SU-DHL-6 (cell line): ENCODE results near the gene DYNC1H1.
A peak's percentile ranks its signal among the peaks of the same experiment; 100 is the strongest.

Experiments
- H2AFZ ChIP-seq: fragments of 200-600 bp; sonication (generic); 2 replicates; pipeline ENCODE4 v1.6.1; 2014; ENCODE audit warnings: low read depth, mild to moderate bottlenecking, moderate library complexity, mixed read lengths, antibody characterized with exemption, low read length; ENCODE audit not compliant: severe bottlenecking
- H3F3A ChIP-seq: fragments of 200-600 bp; shearing (Covaris generic); 2 replicates; pipeline ENCODE4 v1.6.0; 2016; ENCODE audit warnings: antibody characterized with exemption, mild to moderate bottlenecking; ENCODE audit not compliant: insufficient read depth
- H3K27ac ChIP-seq: fragments of 200-600 bp; sonication (generic); 2 replicates; pipeline ENCODE4 v1.5.1; 2016; ENCODE audit warnings: low read depth, mild to moderate bottlenecking, low read length, moderate library complexity, mixed read lengths
- H3K27me3 ChIP-seq: fragments of 200-600 bp; sonication (generic), shearing (Covaris generic); 2 replicates; pipeline ENCODE4 v1.6.0; 2014; ENCODE audit warnings: mild to moderate bottlenecking, low read length
- H3K36me3 ChIP-seq: fragments of 200-600 bp; sonication (generic); 2 replicates; pipeline ENCODE4 v1.6.1; 2014; ENCODE audit warnings: mild to moderate bottlenecking, low read length, mixed read lengths
- H3K4me2 ChIP-seq: fragments of 300-600, 200-600 bp; shearing (Covaris generic), sonication (generic); 2 replicates; pipeline ENCODE4 v1.6.0; 2014; ENCODE audit warnings: low read length, low read depth, mild to moderate bottlenecking; ENCODE audit not compliant: poor library complexity, severe bottlenecking
- H3K4me3 ChIP-seq: fragments of 200-600 bp; sonication (generic); 2 replicates; pipeline ENCODE4 v1.5.1; 2014; ENCODE audit warnings: antibody characterized with exemption, low read length, mild to moderate bottlenecking, mixed read lengths; ENCODE audit not compliant: insufficient read depth, poor library complexity, severe bottlenecking
- H3K79me2 ChIP-seq: fragments of 200-600 bp; sonication (generic); 2 replicates; pipeline ENCODE4 v1.6.1; 2014; ENCODE audit warnings: mild to moderate bottlenecking, low read length, moderate library complexity; ENCODE audit not compliant: insufficient read depth
- H3K9ac ChIP-seq: fragments of 200-600 bp; sonication (generic); 2 replicates; pipeline ENCODE4 v1.7.0; 2014; ENCODE audit warnings: mild to moderate bottlenecking, low read length
- H3K9me2 ChIP-seq: fragments of 200-600 bp; sonication (generic); replicated peaks from 2 replicates; pipeline ENCODE4 v1.6.1; 2014; ENCODE audit warnings: low read length; ENCODE audit not compliant: insufficient read depth
- H3K9me3 ChIP-seq: fragments of 200-600 bp; sonication (generic); 2 replicates; pipeline ENCODE4 v1.6.1; 2014; ENCODE audit warnings: low read length, mixed read lengths; ENCODE audit not compliant: insufficient read depth
- H4K20me1 ChIP-seq: fragments of 200-600 bp; sonication (generic); 2 replicates; pipeline ENCODE4 v1.6.1; 2014; ENCODE audit warnings: low read depth, mild to moderate bottlenecking, antibody characterized with exemption, low read length, moderate library complexity, mixed read lengths
- CTCF ChIP-seq: fragments of 200-600 bp; sonication (generic); IDR thresholded peaks from one replicate; pipeline ENCODE4 v1.5.1; 2017; ENCODE audit warnings: antibody characterized with exemption, mild to moderate bottlenecking, low read length, moderate library complexity; ENCODE audit not compliant: insufficient read depth, poor library complexity, severe bottlenecking
- EZH2phosphoT487 ChIP-seq: fragments of 200-600 bp; sonication (generic), shearing (Covaris generic); conservative IDR thresholded peaks from 2 replicates; pipeline ENCODE4 v1.6.1; 2018; ENCODE audit warnings: mild to moderate bottlenecking, antibody characterized with exemption, low read length, moderate library complexity, mixed read lengths

Gene DYNC1H1

DNA sequence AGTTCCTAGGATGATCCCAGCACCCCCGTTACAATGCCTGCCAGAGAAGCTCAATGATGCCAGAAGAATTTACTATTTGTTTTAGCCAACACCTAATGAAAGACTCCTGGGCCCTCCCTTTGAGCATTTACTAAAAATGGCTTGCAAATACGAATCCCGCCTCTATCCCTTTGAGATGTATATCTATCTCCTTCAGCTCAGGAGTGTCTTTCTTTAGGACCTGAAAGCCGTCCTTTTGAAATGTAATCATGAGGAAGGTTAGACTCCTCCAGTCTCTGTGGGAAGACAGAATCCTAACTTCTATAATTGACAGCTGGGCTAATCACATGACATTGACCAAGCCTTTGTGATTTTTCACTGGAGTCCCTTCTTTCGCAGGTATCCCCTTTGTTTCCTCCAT lies 19.2 kb upstream of the DYNC1H1 start:
- H3K36me3 ChIP-seq = no peaks in the 10 kb centered on the region
- no peak overlapping the region for H3K4me3 ChIP-seq
- no peaks in the 10 kb centered on the region for H3F3A ChIP-seq
- no peak overlapping the region for H2AFZ ChIP-seq
- H4K20me1 ChIP-seq = no peaks in the 10 kb centered on the region
- H3K9me2 ChIP-seq = no peaks in the 10 kb centered on the region
- H3K9me3 ChIP-seq = no peaks in the 10 kb centered on the region
- H3K79me2 ChIP-seq = peaks cover 5% of the 10 kb centered on the region
- no peak overlapping the region for H3K27ac ChIP-seq
- H3K27me3 ChIP-seq = no peaks in the 10 kb centered on the region
- no peak overlapping the region for H3K4me2 ChIP-seq
- TF ChIP-seq CTCF (no peak), EZH2phosphoT487 (no peak)
- H3K9ac ChIP-seq = no peak overlapping the region

- Histone ChIP-seq H3K9me3 (no peaks in the 10 kb centered on the region), H3K9me2 (no peaks in the 10 kb centered on the region), H3K4me3 (peak overlapping the region; percentile 76), H3K9ac (peak overlapping the region; percentile 72), H3K79me2 (peaks cover 5% of the 10 kb centered on the region), H3K4me2 (peak overlapping the region; percentile 79), H3K36me3 (no peaks in the 10 kb centered on the region), H4K20me1 (no peaks in the 10 kb centered on the region), H3K27me3 (no peaks in the 10 kb centered on the region), H3F3A (no peaks in the 10 kb centered on the region), H2AFZ (peak overlapping the region; percentile 56), H3K27ac (peak overlapping the region; percentile 43)
- TF ChIP-seq EZH2phosphoT487 = no peak
- TF ChIP-seq CTCF = no peak
Measured at GRCh38 chr14:101947577-101947903, 16.8 kb upstream of the DYNC1H1 start.

- Histone ChIP-seq H3K4me3 (peak overlapping the region; percentile 79), H3K9me2 (no peaks in the 10 kb centered on the region), H3K36me3 (no peaks in the 10 kb centered on the region), H2AFZ (peak overlapping the region; percentile 83), H4K20me1 (no peaks in the 10 kb centered on the region), H3K9ac (peak overlapping the region; percentile 72), H3K79me2 (peaks cover 5% of the 10 kb centered on the region), H3K27me3 (no peaks in the 10 kb centered on the region), H3F3A (no peaks in the 10 kb centered on the region), H3K9me3 (no peaks in the 10 kb centered on the region), H3K4me2 (peak overlapping the region; percentile 92), H3K27ac (peak overlapping the region; percentile 43)
- TF ChIP-seq EZH2phosphoT487 = no peak
- no peak for TF ChIP-seq CTCF
Measured at GRCh38 chr14:101947904-101948665, 16.3 kb upstream of the DYNC1H1 start.
